Measurements from ENCODE around the gene WDR5B. TPM values are rescaled to one million over a fixed set of nuclear protein-coding genes. Genes with fewer than 3 reads are reported as not detected.

WDR5B gene
- total and polyA plus RNA-seq, 3 experiments from 2014 or later: 1.6 to 4.8 (median 4.6) TPM

DNA sequence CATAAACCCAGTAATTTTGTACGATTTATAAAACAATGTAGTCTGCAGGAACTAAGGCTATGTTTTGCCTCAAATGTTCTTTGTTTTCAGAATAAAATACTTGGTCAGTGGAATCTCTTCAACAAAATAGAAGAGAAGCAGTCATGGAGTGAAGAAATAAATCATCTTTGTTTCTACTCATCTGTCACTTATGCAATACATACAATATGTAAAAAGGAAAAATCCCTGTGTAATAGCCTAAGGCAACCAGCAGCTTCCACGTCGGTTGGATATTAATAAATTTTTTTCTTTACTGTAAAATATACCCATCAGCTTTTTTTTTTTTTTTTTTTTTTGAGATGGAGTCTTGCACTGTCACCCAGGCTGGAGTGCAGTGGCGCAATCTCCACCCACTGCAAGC lies 5.2 kb upstream of the WDR5B start:
- Mint-ChIP-seq H3K4me1 (peaks cover 15 to 38% (median 26%) of the 10 kb centered on the region in 3 donors), H3K9me3 (no peaks in the 10 kb centered on the region), H3K36me3 (peaks cover 6 to 62% (median 6%) of the 10 kb centered on the region in 3 donors), H3K27me3 (peaks cover 0 to under 1% of the 10 kb centered on the region in 2 donors), H3K4me3 (peak overlapping the region in 1 of 7 donors; percentile 25), H3K27ac (peak overlapping the region in 1 of 8 donors; percentile 26)
- Histone ChIP-seq H3K36me3 (ENCODE audit: insufficient read depth, low read length) (peaks cover 9% of the 10 kb centered on the region), H3K27me3 (ENCODE audit: insufficient read depth, low read length, poor library complexity, severe bottlenecking) (no peaks in the 10 kb centered on the region), H3K9me3 (ENCODE audit: low read length) (no peaks in the 10 kb centered on the region), H3K27ac (ENCODE audit: low read depth, low read length) (no peak overlapping the region), H3K4me3 (ENCODE audit: low read length) (no peak overlapping the region), H3K4me1 (ENCODE audit: insufficient read depth, low read length) (peaks cover 13% of the 10 kb centered on the region)
- CTCF ChIA-PET: interaction anchor here (1.0 kb wide), 1 partner anchor 37 kb away, joined by 3 read pairs; the partner anchor contains the start of gene FAM162A
- POLR2A ChIA-PET: no interaction called here
- DNase-seq: no peak

DNA sequence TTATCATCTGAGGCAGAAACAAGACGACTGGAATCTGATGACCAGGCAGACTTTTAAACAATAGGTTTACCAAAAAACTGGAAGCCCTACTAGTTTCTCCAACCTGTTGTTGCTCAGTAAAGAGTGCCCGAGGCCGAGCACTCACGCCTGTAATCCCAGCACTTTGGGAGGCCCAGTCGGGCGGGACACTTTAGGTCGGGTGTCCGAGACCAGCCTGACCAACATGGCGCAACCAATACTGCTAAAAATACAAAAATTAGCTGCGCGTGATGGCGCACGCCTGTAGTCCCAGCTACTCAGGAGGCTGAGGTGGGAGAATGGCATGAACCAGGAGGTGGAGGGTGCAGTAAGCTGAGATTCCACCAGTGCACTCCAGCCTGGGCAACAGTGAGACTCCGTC lies 1.1 kb upstream of the WDR5B start:
- ChIA-PET POLR2A (interaction anchor here (2.3 to 3.4 kb wide), 3 partner anchors 15 to 97 kb away, joined by 11 to 45 read pairs (median 27); partner anchors contain the start of genes FAM162A, KPNA1 and MIX23), CTCF (interaction anchor here (0.7 to 2.0 kb wide), 5 partner anchors 31 to 263 kb away, joined by 3 to 9 read pairs (median 5); partner anchors contain the start of genes FAM162A and KPNA1)
- no peaks in the 10 kb centered on the region for H3K9me3 Mint-ChIP-seq
- Histone ChIP-seq H3K27ac (ENCODE audit: low read depth, low read length) (peak overlapping the region; percentile 91), H3K4me1 (ENCODE audit: insufficient read depth, low read length) (peaks cover 27% of the 10 kb centered on the region), H3K27me3 (ENCODE audit: insufficient read depth, low read length, poor library complexity, severe bottlenecking) (no peaks in the 10 kb centered on the region), H3K36me3 (ENCODE audit: insufficient read depth, low read length) (no peaks in the 10 kb centered on the region), H3K9me3 (ENCODE audit: low read length) (no peaks in the 10 kb centered on the region), H3K4me3 (ENCODE audit: low read length) (peak overlapping the region; percentile 74)
- H3K36me3 Mint-ChIP-seq: peaks cover 0 to 49% (median 8%) of the 10 kb centered on the region in 3 donors
- peak overlapping the region; percentile 97 to 100 (median 100) for H3K27ac Mint-ChIP-seq
- no peak for DNase-seq
- H3K4me3 Mint-ChIP-seq: peak overlapping the region; percentile 93 to 100 (median 97)
- peaks cover 42 to 66% (median 63%) of the 10 kb centered on the region in 3 donors for H3K4me1 Mint-ChIP-seq
- peaks cover 0 to 4% of the 10 kb centered on the region in 2 donors for H3K27me3 Mint-ChIP-seq

DNA sequence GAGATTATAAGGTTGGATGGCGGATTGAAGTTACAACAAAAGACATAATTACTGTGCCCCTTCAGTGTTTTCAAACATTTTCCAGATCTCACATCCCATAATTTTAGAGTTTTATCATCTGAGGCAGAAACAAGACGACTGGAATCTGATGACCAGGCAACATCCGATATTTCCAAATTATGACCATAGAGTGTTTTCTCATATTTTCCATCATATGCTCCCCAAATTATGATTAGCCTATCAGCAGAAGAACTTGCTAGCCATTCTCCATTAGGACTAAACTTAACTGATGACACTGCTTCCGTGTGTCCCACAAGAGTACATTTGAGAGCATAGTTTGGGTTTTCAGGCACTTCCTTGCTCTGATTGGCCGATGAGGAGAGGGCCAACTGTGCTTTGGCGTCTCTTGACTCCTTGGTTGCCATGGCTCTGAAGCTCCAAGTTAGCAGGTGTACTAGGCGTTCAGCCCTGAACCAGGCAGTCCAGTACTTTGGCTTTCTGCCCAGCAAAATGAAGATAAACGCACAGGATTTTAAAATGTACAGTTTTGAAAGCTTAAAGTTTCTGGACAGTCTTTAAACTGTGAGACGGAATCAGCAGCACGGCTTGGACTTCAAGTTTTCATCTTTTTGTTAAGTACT lies 638 bp downstream of the WDR5B start:
- Mint-ChIP-seq H3K27ac (peak overlapping the region; percentile 97 to 100 (median 100)), H3K4me3 (peak overlapping the region; percentile 93 to 100 (median 97)), H3K9me3 (no peaks in the 10 kb centered on the region), H3K36me3 (peaks cover 0 to 51% (median 11%) of the 10 kb centered on the region in 3 donors), H3K27me3 (peaks cover 0 to 4% of the 10 kb centered on the region in 2 donors), H3K4me1 (peaks cover 39 to 67% (median 66%) of the 10 kb centered on the region in 3 donors)
- peaks cover 27% of the 10 kb centered on the region for H3K4me1 ChIP-seq (ENCODE audit: insufficient read depth, low read length)
- CTCF ChIA-PET: interaction anchor here (1.9 to 2.7 kb wide), 3 partner anchors 22 to 264 kb away, joined by 8 to 17 read pairs (median 9); partner anchors contain the start of gene FAM162A
- POLR2A ChIA-PET: interaction anchor here (1.5 to 3.4 kb wide), 4 partner anchors 17 to 99 kb away, joined by 4 to 45 read pairs (median 19); partner anchors contain the start of genes FAM162A, KPNA1 and MIX23
- DNase-seq: peak; percentile 4 to 68 (median 48)
- H3K4me3 ChIP-seq (ENCODE audit: low read length): peak overlapping the region; percentile 74
- H3K9me3 ChIP-seq (ENCODE audit: low read length): no peaks in the 10 kb centered on the region
- no peaks in the 10 kb centered on the region for H3K27me3 ChIP-seq (ENCODE audit: insufficient read depth, low read length, poor library complexity, severe bottlenecking)
- peak overlapping the region; percentile 91 for H3K27ac ChIP-seq (ENCODE audit: low read depth, low read length)
- H3K36me3 ChIP-seq (ENCODE audit: insufficient read depth, low read length): peaks cover 7% of the 10 kb centered on the region

DNA sequence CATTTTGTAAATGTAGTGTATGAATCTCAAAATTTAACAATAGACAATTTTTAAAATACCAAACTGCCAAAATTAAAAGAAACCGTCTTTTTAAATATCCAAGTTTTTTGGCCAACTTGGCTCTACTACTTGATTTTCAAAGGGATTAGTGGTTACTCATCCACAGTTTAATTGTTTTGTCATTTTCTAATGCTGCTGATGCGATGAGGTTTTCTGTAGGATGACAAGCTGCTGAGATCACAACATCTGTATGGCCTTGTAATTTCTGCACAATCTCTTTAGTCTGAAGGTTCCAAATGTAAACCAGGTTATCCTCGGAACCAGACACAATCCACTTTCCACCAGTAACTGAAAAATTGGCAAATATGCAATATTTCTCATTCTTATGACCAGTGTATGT lies 1.5 kb downstream of the WDR5B start:
- Mint-ChIP-seq H3K9me3 (no peaks in the 10 kb centered on the region), H3K36me3 (peaks cover 0 to 55% (median 14%) of the 10 kb centered on the region in 3 donors), H3K4me1 (peaks cover 39 to 63% (median 62%) of the 10 kb centered on the region in 3 donors), H3K4me3 (peak overlapping the region; percentile 93 to 100 (median 97)), H3K27me3 (peaks cover 0 to 4% of the 10 kb centered on the region in 2 donors), H3K27ac (peak overlapping the region; percentile 65 to 100 (median 100))
- no peak overlapping the region for H3K4me3 ChIP-seq (ENCODE audit: low read length)
- POLR2A ChIA-PET: no interaction called here
- H3K27ac ChIP-seq (ENCODE audit: low read depth, low read length): no peak overlapping the region
- H3K27me3 ChIP-seq (ENCODE audit: insufficient read depth, low read length, poor library complexity, severe bottlenecking): no peaks in the 10 kb centered on the region
- no peak for DNase-seq
- CTCF ChIA-PET: interaction anchor here (2.7 kb wide), 1 partner anchor 30 kb away, joined by 17 read pairs; the partner anchor contains the start of gene FAM162A
- H3K9me3 ChIP-seq (ENCODE audit: low read length): no peaks in the 10 kb centered on the region
- peaks cover 15% of the 10 kb centered on the region for H3K36me3 ChIP-seq (ENCODE audit: insufficient read depth, low read length)
- peaks cover 27% of the 10 kb centered on the region for H3K4me1 ChIP-seq (ENCODE audit: insufficient read depth, low read length)

DNA sequence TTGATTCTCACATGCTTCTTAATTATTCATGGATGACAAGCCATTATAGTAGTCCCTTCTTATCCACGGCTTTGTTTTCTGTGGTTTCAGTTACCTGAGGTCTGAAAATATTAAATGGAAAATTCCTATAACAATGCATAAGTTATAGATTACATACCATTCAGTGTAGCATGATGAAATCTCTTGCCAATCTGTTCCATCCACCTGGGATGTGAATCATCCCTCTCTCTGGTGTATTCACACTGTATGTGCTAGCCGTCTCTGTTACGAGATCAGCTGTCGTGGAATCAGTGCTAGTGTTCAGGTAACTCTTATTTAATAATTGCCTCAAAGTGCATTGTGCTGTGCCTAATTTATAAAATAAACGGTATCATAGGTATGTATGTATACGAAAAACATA lies 5.2 kb downstream of the WDR5B start:
- H3K27me3 ChIP-seq (ENCODE audit: insufficient read depth, low read length, poor library complexity, severe bottlenecking): no peaks in the 10 kb centered on the region
- H3K27ac ChIP-seq (ENCODE audit: low read depth, low read length): no peak overlapping the region
- no peaks in the 10 kb centered on the region for H3K9me3 ChIP-seq (ENCODE audit: low read length)
- H3K4me1 ChIP-seq (ENCODE audit: insufficient read depth, low read length): peaks cover 14% of the 10 kb centered on the region
- H3K4me3 ChIP-seq (ENCODE audit: low read length): no peak overlapping the region
- Mint-ChIP-seq H3K36me3 (peaks cover 6 to 74% (median 15%) of the 10 kb centered on the region in 3 donors), H3K9me3 (no peaks in the 10 kb centered on the region), H3K27ac (peak overlapping the region in 2 of 8 donors; percentile 9 to 44), H3K4me3 (no peak overlapping the region), H3K4me1 (peaks cover 26 to 40% (median 38%) of the 10 kb centered on the region in 3 donors), H3K27me3 (no peaks in the 10 kb centered on the region)
- ChIA-PET CTCF (no interaction called here), POLR2A (no interaction called here)
- H3K36me3 ChIP-seq (ENCODE audit: insufficient read depth, low read length): peaks cover 42% of the 10 kb centered on the region
- DNase-seq: no peak

DNA sequence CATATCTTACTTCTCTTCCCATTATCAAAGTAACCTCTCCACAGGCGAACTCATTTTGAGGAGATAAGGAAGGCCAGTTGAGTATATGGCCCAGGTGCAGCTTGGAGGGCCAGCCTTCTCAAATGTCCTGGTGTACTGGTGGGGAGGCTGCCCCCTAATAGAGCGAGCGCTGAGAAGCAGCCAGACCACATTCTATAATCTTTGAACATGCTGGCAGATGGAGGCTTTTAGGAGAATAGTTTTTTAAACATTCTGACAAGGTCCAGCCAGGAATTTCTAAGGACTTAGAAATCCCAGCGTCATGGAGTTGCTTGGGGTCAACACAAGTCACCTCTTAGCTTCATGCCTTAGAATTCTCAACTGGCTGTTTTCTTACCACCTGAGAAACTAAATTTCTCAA lies 5.8 kb downstream of the WDR5B start:
- H3K27ac Mint-ChIP-seq: peak overlapping the region in 2 of 8 donors; percentile 48 to 50
- ChIA-PET CTCF (interaction anchor here (0.6 kb wide), 1 partner anchor 270 kb away, joined by 3 read pairs; no protein-coding TSS in a partner anchor), POLR2A (no interaction called here)
- no peaks in the 10 kb centered on the region for H3K9me3 Mint-ChIP-seq
- Histone ChIP-seq H3K4me3 (ENCODE audit: low read length) (no peak overlapping the region), H3K27me3 (ENCODE audit: insufficient read depth, low read length, poor library complexity, severe bottlenecking) (no peaks in the 10 kb centered on the region), H3K4me1 (ENCODE audit: insufficient read depth, low read length) (peaks cover 11% of the 10 kb centered on the region), H3K27ac (ENCODE audit: low read depth, low read length) (no peak overlapping the region), H3K36me3 (ENCODE audit: insufficient read depth, low read length) (peaks cover 42% of the 10 kb centered on the region), H3K9me3 (ENCODE audit: low read length) (no peaks in the 10 kb centered on the region)
- no peak for DNase-seq
- no peaks in the 10 kb centered on the region for H3K27me3 Mint-ChIP-seq
- peaks cover 6 to 76% (median 15%) of the 10 kb centered on the region in 3 donors for H3K36me3 Mint-ChIP-seq
- H3K4me3 Mint-ChIP-seq: no peak overlapping the region
- peaks cover 22 to 35% (median 33%) of the 10 kb centered on the region in 3 donors for H3K4me1 Mint-ChIP-seq

DNA sequence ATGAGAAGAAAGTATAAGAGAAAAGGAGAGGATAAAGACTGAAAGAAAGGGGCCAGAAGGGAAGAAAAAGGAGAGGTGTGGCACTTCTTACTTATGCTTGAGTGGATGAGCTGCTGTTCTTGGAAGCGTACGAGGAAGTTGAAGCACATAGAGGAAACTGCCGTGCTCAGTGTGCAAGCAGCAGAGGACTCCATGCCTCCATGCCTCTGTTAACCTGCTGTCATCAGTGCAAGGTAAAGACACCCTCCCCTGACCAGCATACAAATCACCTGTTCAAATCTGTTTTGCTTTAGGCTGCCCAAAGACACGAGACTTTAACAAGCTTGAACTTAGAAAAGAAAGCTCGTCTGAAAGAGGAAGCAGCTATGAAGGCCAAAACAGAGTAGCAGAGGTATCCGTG lies 6.4 kb downstream of the WDR5B start:
- Mint-ChIP-seq H3K4me3 (no peak overlapping the region), H3K9me3 (no peaks in the 10 kb centered on the region), H3K4me1 (peaks cover 15 to 29% (median 26%) of the 10 kb centered on the region in 3 donors), H3K36me3 (peaks cover 6 to 81% (median 12%) of the 10 kb centered on the region in 3 donors), H3K27me3 (no peaks in the 10 kb centered on the region), H3K27ac (peak overlapping the region in 3 of 8 donors; percentile 22 to 96 (median 44))
- CTCF ChIA-PET: interaction anchor here (0.6 to 2.3 kb wide), 2 partner anchors 16 to 270 kb away, joined by 3 to 9 read pairs; no protein-coding TSS in a partner anchor
- Histone ChIP-seq H3K9me3 (ENCODE audit: low read length) (no peaks in the 10 kb centered on the region), H3K4me1 (ENCODE audit: insufficient read depth, low read length) (peaks cover 7% of the 10 kb centered on the region), H3K27me3 (ENCODE audit: insufficient read depth, low read length, poor library complexity, severe bottlenecking) (no peaks in the 10 kb centered on the region), H3K36me3 (ENCODE audit: insufficient read depth, low read length) (peaks cover 42% of the 10 kb centered on the region), H3K4me3 (ENCODE audit: low read length) (no peak overlapping the region), H3K27ac (ENCODE audit: low read depth, low read length) (no peak overlapping the region)
- POLR2A ChIA-PET: no interaction called here
- DNase-seq: no peak
